Stimulated activated CD4-positive, alpha-beta T cell treated with anti-CD3 and anti-CD28 coated beads, Interleukin-15, amount 100 ng/mL, for 48 hours (primary cell): Measurements from ENCODE around the gene TSPO.
"Not testable (repeated sequence)": the region's sequence is repeated elsewhere in the genome, so short reads cannot be mapped to it uniquely, and the experiment has no call there.

Experiments
- DNase-seq, 2 donors: peaks; one replicate each; pipeline ENCODE4 v3.0.0-alpha.2; 2020; ENCODE audit warnings: low read depth in 2 of 2

Gene TSPO

GRCh38 chr22:43131773-43132501, 19.4 kb upstream of the TSPO start:
- DNase-seq, result no peak

GRCh38 chr22:43133401-43133800, 18.0 kb upstream of the TSPO start:
- no peak for DNase-seq

GRCh38 chr22:43134553-43134952, 16.8 kb upstream of the TSPO start:
- no peak for DNase-seq

- DNase-seq, result no peak
Measured at GRCh38 chr22:43135565-43135964, 15.8 kb upstream of the TSPO start.

GRCh38 chr22:43136255-43136654, 15.1 kb upstream of the TSPO start:
- peak in 1 of 2 donors; percentile 14 for DNase-seq

- DNase-seq, result no peak
Measured at GRCh38 chr22:43136801-43137200, 14.6 kb upstream of the TSPO start.

- DNase-seq, result peak; percentile 67 to 74
Measured at GRCh38 chr22:43142880-43143562, 8.3 kb upstream of the TSPO start, which contains the start of gene MCAT. MCAT (minus strand) TSS chr22:43143398; CDS start chr22:43143348, 50 bp downstream.

GRCh38 chr22:43144949-43145348, 6.4 kb upstream of the TSPO start:
- no peak for DNase-seq

- not testable (repeated sequence) for DNase-seq
Measured at GRCh38 chr22:43145371-43145770, 6.0 kb upstream of the TSPO start.

GRCh38 chr22:43146332-43146731, 5.0 kb upstream of the TSPO start:
- not testable (repeated sequence) for DNase-seq

- DNase-seq, result no peak
Measured at GRCh38 chr22:43147821-43148220, 3.5 kb upstream of the TSPO start.

GRCh38 chr22:43148581-43148980, 2.8 kb upstream of the TSPO start:
- no peak for DNase-seq

- DNase-seq, result no peak
Measured at GRCh38 chr22:43150731-43151206, 590 bp upstream of the TSPO start.

GRCh38 chr22:43152003-43152356, 621 bp downstream of the TSPO start:
- no peak for DNase-seq

GRCh38 chr22:43152357-43153071, 1.2 kb downstream of the TSPO start:
- peak; percentile 36 to 45 for DNase-seq

- DNase-seq, result no peak
Measured at GRCh38 chr22:43153899-43154298, 2.5 kb downstream of the TSPO start.

- DNase-seq, result no peak
Measured at GRCh38 chr22:43154887-43155536, 3.7 kb downstream of the TSPO start.

- DNase-seq, result no peak
Measured at GRCh38 chr22:43155789-43156188, 4.4 kb downstream of the TSPO start.

- no peak for DNase-seq
Measured at GRCh38 chr22:43156413-43156812, 5.1 kb downstream of the TSPO start.

GRCh38 chr22:43157874-43158546, 6.7 kb downstream of the TSPO start:
- no peak for DNase-seq

GRCh38 chr22:43158778-43159483, 7.6 kb downstream of the TSPO start:
- no peak for DNase-seq
